HG02588 (cell line): ENCODE measurements around the gene NAA80.
A peak's percentile ranks its signal among the peaks of the same experiment; 100 is the strongest.

ENCODE experiments used
- ATAC-seq: cut with Tn5 transposase; IDR thresholded peaks from one replicate; pipeline ENCODE4 v1.9.1; 2021; ENCODE audit warnings: mild to moderate bottlenecking, moderate library complexity; ENCODE audit not compliant: unreplicated experiment

The NAA80 gene

DNA sequence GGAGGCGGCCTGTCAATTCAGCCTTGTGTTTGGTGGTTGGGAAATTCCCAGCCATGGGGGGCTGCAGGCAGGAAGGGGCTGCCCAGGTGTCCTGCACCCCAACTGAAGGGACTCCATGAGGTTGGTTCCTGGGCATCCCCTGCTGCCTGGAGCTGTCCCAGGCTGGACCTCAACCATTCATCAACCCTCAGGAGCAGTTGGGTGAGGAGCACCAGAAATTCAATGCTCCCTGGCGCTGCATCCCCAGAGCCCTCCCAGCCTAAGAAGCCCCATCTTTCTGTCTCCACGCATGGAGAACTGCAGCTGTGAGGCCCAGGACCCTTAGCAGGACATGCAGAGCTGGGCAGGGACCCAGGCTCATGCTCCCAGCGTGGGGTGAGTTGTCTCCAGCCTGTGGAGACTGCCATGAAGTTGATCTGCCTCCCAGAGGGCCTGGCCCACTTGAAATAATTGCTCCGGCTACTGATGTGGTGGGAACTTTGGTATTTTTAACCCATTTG is 38.2 kb downstream of the NAA80 start:
- no peak for ATAC-seq

DNA sequence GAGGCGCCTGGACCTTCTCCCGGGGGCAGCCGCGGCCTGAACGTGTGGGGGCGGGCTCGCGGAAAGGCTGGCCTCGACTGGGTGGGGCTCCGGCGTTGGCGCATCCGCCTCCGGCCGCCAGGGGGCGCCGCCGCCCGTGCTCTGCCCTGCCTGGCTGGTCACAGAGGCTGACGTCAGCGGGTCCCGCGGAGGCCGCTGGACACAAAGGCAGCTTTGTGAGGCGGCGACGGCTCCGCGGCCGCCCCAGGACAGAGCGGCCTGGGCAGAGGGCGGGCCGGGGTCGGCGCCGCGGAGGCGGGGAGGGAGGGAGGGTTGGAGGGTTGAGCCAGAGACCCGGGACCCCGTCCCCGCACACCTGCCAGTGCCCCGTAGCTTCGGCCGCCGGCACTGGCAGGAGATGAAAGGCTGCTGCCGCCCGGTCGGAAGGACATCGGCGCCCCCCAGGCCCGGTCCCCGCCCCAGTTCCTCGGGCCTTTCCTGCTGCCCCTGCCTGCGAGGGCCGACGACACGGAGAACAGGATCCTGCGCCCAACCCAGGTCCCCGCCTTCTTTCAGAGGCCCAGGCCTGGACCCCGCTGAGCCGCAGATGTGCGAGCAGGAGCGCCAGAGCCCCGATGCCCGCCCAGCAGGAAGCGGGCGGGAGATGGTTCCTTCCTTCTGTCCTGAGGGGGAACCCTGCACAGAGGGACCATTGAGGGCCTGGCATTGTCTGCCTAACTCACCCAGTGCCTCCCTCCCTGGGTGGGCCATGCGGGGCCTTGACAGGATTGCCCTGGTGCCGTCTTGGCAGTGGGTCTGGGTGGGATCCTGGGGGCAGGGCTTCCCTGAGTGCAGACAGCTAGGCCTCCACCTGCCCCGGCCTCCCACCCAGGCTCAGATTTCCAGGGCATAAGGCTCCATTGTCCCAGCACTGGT is 38.9 kb downstream of the NAA80 start:
- peak; percentile 80 for ATAC-seq

DNA sequence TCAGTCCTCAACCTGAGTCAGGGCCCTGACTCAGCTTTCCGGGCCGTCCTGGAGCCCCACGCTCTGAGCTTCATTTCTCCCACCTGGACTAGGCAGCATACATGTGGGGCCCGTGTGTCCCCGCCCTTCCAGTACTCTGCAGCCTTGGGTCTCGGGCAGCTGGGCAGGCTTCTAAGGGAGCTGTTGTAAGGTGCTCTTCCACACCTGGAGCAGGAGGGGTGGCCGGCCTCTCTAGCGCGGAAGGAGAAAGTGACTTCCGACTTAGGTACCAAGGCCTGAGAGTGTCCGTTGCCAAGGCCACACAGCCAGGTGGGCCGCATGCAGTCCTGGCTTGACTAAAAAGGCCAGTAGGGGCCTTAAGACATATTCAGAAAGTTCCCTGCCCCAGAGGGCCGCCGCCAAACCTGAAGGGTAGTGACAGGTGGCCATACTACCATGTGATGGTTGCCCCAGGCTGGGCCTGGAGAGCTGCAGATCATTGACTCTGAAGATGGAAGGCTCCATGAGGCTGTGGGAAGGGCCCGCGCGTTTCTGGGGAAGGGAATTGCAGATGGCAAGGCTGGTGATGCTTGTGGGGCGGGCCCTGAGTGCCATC is 39.7 kb downstream of the NAA80 start:
- ATAC-seq, result no peak

- no peak for ATAC-seq
Measured at GRCh38 chr3:50258979-50259378, 40.2 kb downstream of the NAA80 start.

- no peak for ATAC-seq
Measured at GRCh38 chr3:50258029-50258680, 41.0 kb downstream of the NAA80 start.

DNA sequence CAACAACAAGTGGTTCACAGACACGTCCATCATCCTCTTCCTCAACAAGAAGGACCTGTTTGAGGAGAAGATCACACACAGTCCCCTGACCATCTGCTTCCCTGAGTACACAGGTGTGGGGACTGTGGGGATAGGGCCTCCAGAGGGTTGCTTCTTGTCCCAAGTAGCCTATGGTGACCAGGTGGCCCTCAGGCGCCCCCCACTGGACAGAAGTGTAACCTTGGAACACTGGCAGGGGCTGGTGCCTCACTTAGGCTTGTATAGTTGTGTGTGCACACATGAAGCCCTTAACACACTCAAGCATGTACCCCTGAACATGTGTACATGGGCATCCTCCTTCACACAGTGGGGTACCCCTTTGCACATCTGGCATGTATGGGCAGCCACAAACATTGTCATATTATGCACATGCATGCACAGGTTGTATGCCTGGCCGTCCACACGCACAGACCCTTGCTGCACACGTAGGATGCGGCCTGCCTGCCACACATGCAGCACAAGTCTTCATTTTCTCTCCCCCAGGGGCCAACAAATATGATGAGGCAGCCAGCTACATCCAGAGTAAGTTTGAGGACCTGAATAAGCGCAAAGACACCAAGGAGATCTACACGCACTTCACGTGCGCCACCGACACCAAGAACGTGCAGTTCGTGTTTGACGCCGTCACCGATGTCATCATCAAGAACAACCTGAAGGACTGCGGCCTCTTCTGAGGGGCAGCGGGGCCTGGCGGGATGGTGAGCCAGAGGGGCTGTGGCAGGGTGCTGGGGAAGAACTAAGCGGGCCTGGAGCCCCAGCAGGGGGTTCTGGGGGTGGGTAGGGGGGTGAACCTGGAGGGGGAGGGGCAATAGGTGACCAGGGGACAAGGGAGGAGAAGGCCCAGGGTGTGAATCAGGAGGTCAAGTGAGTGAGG is 42.0 kb downstream of the NAA80 start:
- ATAC-seq, result no peak

- ATAC-seq, result no peak
Measured at GRCh38 chr3:50255251-50255615, 44.0 kb downstream of the NAA80 start.

DNA sequence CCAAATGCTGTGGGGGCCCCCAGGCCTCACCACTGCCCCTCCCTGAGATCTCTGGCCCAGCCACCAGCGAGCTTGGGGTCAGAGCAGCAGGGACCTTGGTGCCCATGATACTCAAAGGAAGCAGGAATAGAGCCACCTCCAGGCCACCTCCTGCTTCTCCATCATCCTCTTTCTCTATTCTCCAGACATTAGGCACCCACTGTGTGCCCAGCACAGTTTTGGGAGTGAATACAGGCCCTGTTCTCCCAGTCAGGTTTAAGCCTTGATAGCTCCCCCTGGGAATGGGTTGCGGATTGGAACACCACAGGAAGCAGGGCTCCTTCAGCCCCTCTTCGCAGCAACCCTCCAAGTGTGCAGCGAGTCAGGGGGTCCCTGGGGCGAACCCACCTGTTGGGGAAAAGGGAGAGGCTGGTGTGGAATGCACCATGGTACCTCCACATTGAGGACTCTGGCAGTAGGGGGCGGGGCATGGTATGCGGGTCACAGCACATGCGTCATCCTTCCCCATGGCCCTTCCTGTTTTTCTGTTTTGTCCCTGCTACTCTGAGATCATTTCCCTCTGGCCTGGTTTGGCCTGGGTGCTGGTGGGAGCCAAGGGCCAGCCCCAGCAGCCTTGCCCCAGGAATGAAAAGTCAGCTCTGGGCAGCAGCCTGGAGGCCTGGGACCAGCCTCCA is 44.5 kb downstream of the NAA80 start:
- ATAC-seq, result no peak

GRCh38 chr3:50251220-50251619 is 48.0 kb downstream of the NAA80 start:
- ATAC-seq, result no peak

GRCh38 chr3:50250514-50250913 is 48.7 kb downstream of the NAA80 start:
- no peak for ATAC-seq

GRCh38 chr3:50249457-50249856 is 49.7 kb downstream of the NAA80 start:
- ATAC-seq, result no peak

DNA sequence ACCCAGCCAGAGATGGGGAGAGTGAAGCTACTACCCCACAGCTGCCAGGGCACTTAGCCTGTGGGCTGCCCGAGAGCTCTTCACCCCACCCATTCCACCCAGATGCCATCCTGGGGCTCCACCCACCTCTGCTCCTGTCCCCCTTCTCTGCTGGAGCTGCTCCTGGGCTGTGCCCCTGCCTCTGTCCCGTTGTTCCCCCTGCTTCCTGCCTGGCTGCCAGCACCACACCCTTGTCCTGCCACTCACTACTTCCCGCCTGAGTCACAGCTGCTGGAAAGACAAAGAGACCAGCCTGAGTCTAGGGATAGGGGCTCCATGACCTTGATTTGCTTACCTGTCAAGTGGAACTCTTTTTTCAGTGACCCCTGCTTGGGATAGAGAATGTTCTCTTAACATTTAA is 50.8 kb downstream of the NAA80 start:
- no peak for ATAC-seq

DNA sequence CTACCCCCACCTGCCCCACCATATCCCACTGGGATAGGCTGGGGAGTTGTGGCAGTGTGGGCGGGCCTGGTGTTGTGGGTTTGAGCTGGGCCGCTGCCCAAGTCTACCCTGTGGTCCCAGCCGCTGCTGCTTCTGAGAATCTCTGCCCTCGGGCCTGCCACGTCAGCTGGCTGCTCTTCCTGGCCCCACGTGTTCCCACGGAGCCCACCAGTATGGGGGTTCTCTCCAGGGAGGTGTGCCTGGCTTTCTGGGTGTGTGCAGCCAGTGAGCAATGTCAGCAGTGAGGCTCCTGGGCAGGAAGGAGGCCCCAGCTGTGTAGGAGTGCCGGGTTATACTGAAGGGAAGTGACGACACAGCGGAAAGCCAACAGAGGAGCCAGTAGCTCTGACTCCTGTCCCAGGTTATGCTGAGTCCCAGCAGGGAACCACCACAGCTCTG is 52.7 kb downstream of the NAA80 start:
- peak; percentile 35 for ATAC-seq
